OCI-LY1 (cell line): Measurements from ENCODE around the gene AFDN.

Experiments
- H2AFZ ChIP-seq: fragments of 200-600 bp; sonication (generic), shearing (Covaris generic); 2 replicates; pipeline ENCODE4 v1.6.0; 2014; ENCODE audit warnings: antibody characterized with exemption, mild to moderate bottlenecking, low read length
- H3F3A ChIP-seq: fragments of 200-600 bp; sonication (generic), shearing (Covaris generic); 2 replicates; pipeline ENCODE4 v1.6.0; 2014; ENCODE audit warnings: mild to moderate bottlenecking, antibody characterized with exemption, low read length, moderate library complexity; ENCODE audit not compliant: insufficient read depth
- H3K27ac ChIP-seq: fragments of 200-600 bp; sonication (generic); 2 replicates; pipeline ENCODE4 v1.5.1; 2014; ENCODE audit warnings: low read length, mixed run types, mild to moderate bottlenecking, low read depth; ENCODE audit not compliant: poor library complexity, severe bottlenecking
- H3K27me3 ChIP-seq: fragments of 200-600 bp; sonication (generic); 2 replicates; pipeline ENCODE4 v1.6.0; 2014; ENCODE audit warnings: antibody characterized with exemption, mild to moderate bottlenecking, low read length, moderate library complexity; ENCODE audit not compliant: insufficient read depth
- H3K36me3 ChIP-seq: fragments of 200-600 bp; sonication (generic); 2 replicates; pipeline ENCODE4 v1.6.1; 2014; ENCODE audit warnings: mild to moderate bottlenecking, antibody characterized with exemption, low read length, moderate library complexity, mixed read lengths; ENCODE audit not compliant: insufficient read depth
- H3K4me1 ChIP-seq: fragments of 200-600 bp; sonication (generic); 2 replicates; pipeline ENCODE4 v1.5.1; 2014; ENCODE audit warnings: mild to moderate bottlenecking, low read length, moderate library complexity; ENCODE audit not compliant: insufficient read depth, severe bottlenecking
- H3K4me2 ChIP-seq: fragments of 200-600 bp; sonication (generic), shearing (Covaris generic); 2 replicates; pipeline ENCODE4 v1.6.1; 2014; ENCODE audit warnings: low read length
- H3K4me3 ChIP-seq: fragments of 200-600 bp; sonication (generic); 2 replicates; pipeline ENCODE4 v1.5.1; 2014; ENCODE audit warnings: low read length, low read depth, mild to moderate bottlenecking, mixed read lengths; ENCODE audit not compliant: poor library complexity, severe bottlenecking
- H3K79me2 ChIP-seq: fragments of 200-600 bp; shearing (Covaris generic); 2 replicates; pipeline ENCODE4 v1.6.1; 2016; ENCODE audit warnings: mixed run types, low read length, mixed read lengths; ENCODE audit not compliant: insufficient read depth
- H3K9ac ChIP-seq: fragments of 200-600 bp; sonication (generic), shearing (Covaris generic); 2 replicates; pipeline ENCODE4 v1.6.1; 2014; ENCODE audit warnings: mild to moderate bottlenecking, low read length, mixed read lengths
- H3K9me2 ChIP-seq: fragments of 200-600 bp; sonication (generic), shearing (Covaris generic); 2 replicates; pipeline ENCODE4 v1.6.1; 2014; ENCODE audit warnings: low read depth, mild to moderate bottlenecking, low read length, mixed read lengths
- H3K9me3 ChIP-seq: fragments of 200-600 bp; shearing (Covaris generic); 2 replicates; pipeline ENCODE4 v1.6.1; 2014; ENCODE audit warnings: low read length, mixed read lengths
- H4K20me1 ChIP-seq: fragments of 200-600 bp; sonication (generic), shearing (Covaris generic); 2 replicates; pipeline ENCODE4 v1.6.0; 2016; ENCODE audit warnings: mild to moderate bottlenecking, low read length; ENCODE audit not compliant: insufficient read depth
- CTCF ChIP-seq: fragments of 200-600 bp; sonication (generic), shearing (Covaris generic); IDR thresholded peaks from 2 replicates; pipeline ENCODE4 v1.5.1; 2017; ENCODE audit warnings: mild to moderate bottlenecking, antibody characterized with exemption, low read length, moderate library complexity, mixed read lengths
- EZH2 ChIP-seq: fragments of 200-600 bp; sonication (generic), shearing (Covaris generic); IDR thresholded peaks from 2 replicates; pipeline ENCODE4 v1.8.0; 2017; ENCODE audit warnings: borderline replicate concordance, mixed run types, mild to moderate bottlenecking, antibody characterized with exemption, low read length, moderate library complexity, mixed read lengths

AFDN gene

GRCh38 chr6:168012431-168013249, 185.9 kb downstream of the AFDN start:
- Histone ChIP-seq H3K27ac (no peak overlapping the region), H2AFZ (no peak overlapping the region), H3K79me2 (no peaks in the 10 kb centered on the region), H3K4me1 (no peaks in the 10 kb centered on the region), H3K27me3 (no peaks in the 10 kb centered on the region), H3K4me2 (no peak overlapping the region), H4K20me1 (no peaks in the 10 kb centered on the region), H3K9me3 (peaks cover 4% of the 10 kb centered on the region; the same call in 1 of the 2 replicates), H3K9me2 (no peaks in the 10 kb centered on the region), H3F3A (no peaks in the 10 kb centered on the region), H3K36me3 (no peaks in the 10 kb centered on the region), H3K4me3 (no peak overlapping the region), H3K9ac (no peak overlapping the region)
- TF ChIP-seq EZH2 (no peak), CTCF (no peak)

GRCh38 chr6:168013250-168013915, 186.7 kb downstream of the AFDN start:
- no peak overlapping the region for H3K27ac ChIP-seq
- no peak overlapping the region for H3K4me3 ChIP-seq
- H2AFZ ChIP-seq: no peak overlapping the region
- no peak for TF ChIP-seq EZH2
- no peak for TF ChIP-seq CTCF
- no peak overlapping the region for H3K4me2 ChIP-seq
- H3K79me2 ChIP-seq: no peaks in the 10 kb centered on the region
- no peaks in the 10 kb centered on the region for H3K27me3 ChIP-seq
- H3K9me3 ChIP-seq: peaks cover 4% of the 10 kb centered on the region; the same call in 1 of the 2 replicates
- H3F3A ChIP-seq: no peaks in the 10 kb centered on the region
- H4K20me1 ChIP-seq: no peaks in the 10 kb centered on the region
- no peaks in the 10 kb centered on the region for H3K36me3 ChIP-seq
- H3K9ac ChIP-seq: no peak overlapping the region
- H3K4me1 ChIP-seq: no peaks in the 10 kb centered on the region
- H3K9me2 ChIP-seq: no peaks in the 10 kb centered on the region

- H3K79me2 ChIP-seq: no peaks in the 10 kb centered on the region
- H3K27ac ChIP-seq: no peak overlapping the region
- no peaks in the 10 kb centered on the region for H3K27me3 ChIP-seq
- no peaks in the 10 kb centered on the region for H3K4me1 ChIP-seq
- H4K20me1 ChIP-seq: no peaks in the 10 kb centered on the region
- H3K9me3 ChIP-seq: peaks cover 4% of the 10 kb centered on the region; the same call in 1 of the 2 replicates
- TF ChIP-seq EZH2: no peak
- H3K9ac ChIP-seq: no peak overlapping the region
- H3K4me3 ChIP-seq: no peak overlapping the region
- H2AFZ ChIP-seq: no peak overlapping the region
- H3K9me2 ChIP-seq: no peaks in the 10 kb centered on the region
- no peak overlapping the region for H3K4me2 ChIP-seq
- H3F3A ChIP-seq: no peaks in the 10 kb centered on the region
- no peaks in the 10 kb centered on the region for H3K36me3 ChIP-seq
Measured at GRCh38 chr6:168014428-168014827, 187.7 kb downstream of the AFDN start.
